HG02840 (cell line): ENCODE data around the gene XYLT1.

ENCODE experiments used
- ATAC-seq: cut with Tn5 transposase; IDR thresholded peaks from one replicate; pipeline ENCODE4 v1.9.1; 2021; ENCODE audit warnings: mild to moderate bottlenecking, moderate library complexity, moderate number of reproducible peaks; ENCODE audit not compliant: unreplicated experiment, low FRiP score

The XYLT1 gene

GRCh38 chr16:17173281-17173680 is 297.5 kb downstream of the XYLT1 start:
- no peak for ATAC-seq

DNA sequence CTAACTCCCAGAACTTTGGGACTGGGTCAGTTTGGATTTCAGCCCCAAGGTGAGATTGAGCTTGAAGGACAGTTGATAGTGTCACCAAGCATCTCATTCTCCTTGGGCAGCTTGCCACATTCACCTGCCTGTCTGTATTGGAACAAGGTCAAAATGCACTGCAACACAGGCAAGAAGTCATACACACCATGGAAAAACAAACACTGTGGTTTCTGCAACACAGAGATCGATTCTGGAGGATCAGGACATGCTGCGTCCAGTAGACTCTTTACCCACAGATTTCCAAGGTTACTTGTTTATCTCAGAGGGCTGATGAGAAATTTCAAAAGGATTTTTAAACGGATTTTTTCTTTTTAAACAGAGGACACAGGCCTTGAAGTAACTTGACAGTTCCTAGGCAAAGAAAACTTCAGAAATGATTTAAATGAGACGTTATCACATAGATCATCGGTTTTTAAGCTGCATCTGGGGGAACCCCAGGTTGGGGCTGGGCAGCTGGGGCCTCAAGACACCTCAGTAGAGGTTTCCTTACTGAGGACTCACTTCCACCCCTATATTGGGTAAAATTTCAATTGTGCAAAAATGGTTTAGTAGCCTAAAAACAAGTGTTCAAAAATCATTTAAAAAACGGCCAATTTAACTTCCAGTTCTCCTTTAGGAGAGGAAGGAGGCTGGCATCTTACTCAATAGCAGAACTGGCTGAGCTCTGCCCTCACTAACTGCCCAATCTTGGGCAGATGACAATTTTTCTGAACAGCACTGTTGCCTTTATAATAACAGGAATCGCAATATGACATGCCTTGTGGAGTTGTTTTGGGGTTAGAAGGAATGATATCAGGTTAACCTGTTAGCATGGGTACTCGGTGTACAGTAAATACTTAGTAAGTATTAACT is 299.3 kb downstream of the XYLT1 start:
- no peak for ATAC-seq

DNA sequence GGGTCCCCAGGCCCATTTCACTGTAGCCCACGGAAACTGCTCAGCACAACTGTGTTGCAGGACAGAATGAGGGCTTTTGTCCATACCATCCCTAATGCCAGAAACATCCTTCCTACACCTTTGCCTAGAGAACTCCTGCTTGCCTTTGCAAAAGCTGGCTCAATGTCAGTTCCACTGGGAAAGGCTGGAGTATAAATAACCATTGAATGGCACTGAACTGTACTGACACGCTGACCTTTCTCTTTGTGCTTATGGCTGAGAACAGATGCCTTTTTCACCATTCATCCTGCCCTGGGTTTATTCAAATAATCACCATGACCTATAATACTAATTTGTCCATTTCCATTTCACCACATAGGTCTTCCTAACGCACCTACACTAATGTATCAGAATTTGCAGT is 300.3 kb downstream of the XYLT1 start:
- no peak for ATAC-seq

GRCh38 chr16:17168181-17168580 is 302.6 kb downstream of the XYLT1 start:
- ATAC-seq, result no peak

DNA sequence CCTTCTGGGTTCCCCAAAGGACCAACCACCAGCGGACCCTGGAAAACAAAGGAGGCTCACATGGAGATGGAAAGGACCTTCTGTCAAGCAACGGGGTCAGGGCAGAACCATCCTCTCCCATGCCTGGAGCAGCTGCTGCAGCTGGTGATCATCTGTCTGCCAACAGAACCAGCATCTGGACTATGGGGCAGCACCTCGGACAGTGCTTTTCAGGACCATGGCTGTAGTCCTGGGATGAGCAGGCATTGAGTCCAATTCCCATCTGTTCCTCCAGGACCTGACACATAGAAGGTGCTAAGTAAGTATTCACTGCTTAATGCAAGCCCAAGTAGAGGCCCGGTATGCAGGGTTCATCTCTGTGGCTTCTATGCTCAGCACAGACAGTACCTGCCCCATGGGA is 304.7 kb downstream of the XYLT1 start:
- ATAC-seq, result no peak

DNA sequence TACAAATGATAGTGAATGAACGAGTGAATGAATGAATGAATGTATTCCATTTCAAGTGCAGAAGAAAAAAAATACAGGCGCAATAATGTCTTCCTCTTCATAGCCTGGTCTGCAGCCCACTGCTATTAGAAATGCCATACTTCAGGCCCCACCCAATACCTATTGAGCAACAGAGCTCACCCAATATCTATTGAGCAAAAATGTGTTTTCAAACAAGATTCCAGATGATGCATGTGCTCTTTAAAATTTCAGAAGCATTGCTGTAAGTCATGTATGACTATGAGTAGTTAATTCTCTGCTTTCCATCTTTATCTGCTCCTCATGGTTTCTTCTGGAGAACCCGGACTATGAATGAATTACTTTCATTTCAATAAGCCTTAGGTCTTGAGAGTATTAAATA is 308.2 kb downstream of the XYLT1 start:
- ATAC-seq, result no peak

DNA sequence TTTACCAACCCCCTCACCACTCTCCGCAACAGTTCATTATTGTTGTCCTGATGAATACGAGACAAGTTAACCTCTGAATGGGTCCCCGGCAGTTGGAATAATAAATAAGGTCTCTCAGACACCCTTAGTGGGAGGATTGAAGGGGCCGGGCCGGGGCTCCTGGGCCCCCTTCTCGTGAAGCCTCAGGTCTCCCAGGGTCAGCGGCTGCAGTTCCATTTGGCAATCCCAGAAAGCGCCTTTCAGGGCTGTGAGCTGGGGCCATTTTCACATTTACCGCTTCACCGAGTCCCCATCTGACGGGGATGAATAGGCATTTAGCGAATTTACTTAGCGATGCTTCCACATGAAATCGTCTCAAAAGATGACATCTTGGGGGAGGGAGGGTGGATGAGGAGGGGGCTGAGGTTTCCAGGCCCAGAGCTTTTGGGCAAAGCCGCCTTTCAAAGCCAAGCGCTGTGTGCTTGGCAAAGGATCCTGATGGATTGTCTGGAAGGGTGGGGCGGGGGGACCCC is 309.8 kb downstream of the XYLT1 start:
- ATAC-seq, result no peak

- no peak for ATAC-seq
Measured at GRCh38 chr16:17160285-17160853, 310.4 kb downstream of the XYLT1 start.

DNA sequence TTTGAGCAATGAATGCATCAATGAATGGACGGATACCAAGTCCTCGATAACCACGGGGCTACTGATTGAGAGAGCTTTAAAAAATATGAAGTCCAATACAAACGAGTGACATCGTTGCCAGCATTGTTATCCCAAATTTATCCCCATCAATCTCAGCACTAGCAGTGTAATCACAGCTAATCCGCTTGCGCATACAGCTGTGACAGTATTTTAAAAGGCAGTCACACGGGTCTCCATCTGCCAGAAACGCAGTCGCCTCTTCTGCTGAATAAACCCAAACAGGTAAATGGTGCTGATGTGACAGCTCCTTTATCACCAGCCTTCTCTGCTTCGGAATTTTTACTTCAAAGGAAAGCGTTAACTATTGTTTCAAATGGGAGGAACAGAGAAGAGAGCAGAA is 311.1 kb downstream of the XYLT1 start:
- no peak for ATAC-seq

- ATAC-seq, result no peak
Measured at GRCh38 chr16:17155936-17156335, 314.8 kb downstream of the XYLT1 start.

- no peak for ATAC-seq
Measured at GRCh38 chr16:17155485-17155884, 315.3 kb downstream of the XYLT1 start.

GRCh38 chr16:17154981-17155380 is 315.8 kb downstream of the XYLT1 start:
- ATAC-seq, result no peak

- ATAC-seq, result no peak
Measured at GRCh38 chr16:17152311-17152710, 318.4 kb downstream of the XYLT1 start.

GRCh38 chr16:17151335-17151734 is 319.4 kb downstream of the XYLT1 start:
- no peak for ATAC-seq

DNA sequence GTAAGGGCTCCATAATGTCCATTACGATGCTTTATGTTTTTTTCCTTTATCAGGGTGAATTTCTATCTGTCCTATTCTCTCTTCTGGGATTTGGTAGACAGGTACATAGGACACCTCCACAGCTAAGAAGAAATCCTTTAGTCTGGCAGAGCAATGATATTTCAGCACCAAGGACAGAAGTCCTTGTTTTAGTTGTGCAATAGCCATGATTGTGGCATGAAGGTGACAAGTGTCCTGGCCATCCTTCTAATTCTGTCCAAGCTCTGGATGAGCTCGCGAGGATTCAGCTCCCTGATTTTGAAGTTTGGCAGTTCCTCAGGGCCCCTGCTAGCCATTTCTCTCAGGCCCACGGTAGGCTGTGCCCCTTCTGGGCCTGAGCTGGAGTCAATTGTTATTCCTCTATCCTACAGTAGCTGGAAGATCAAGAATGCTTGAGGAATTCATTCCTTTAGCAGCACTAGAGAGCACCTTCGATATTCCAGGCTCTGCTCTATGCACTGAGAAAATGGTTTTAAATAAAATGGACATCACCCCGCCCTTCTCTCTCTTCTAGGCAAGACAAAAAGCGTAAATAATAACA is 320.8 kb downstream of the XYLT1 start:
- no peak for ATAC-seq

DNA sequence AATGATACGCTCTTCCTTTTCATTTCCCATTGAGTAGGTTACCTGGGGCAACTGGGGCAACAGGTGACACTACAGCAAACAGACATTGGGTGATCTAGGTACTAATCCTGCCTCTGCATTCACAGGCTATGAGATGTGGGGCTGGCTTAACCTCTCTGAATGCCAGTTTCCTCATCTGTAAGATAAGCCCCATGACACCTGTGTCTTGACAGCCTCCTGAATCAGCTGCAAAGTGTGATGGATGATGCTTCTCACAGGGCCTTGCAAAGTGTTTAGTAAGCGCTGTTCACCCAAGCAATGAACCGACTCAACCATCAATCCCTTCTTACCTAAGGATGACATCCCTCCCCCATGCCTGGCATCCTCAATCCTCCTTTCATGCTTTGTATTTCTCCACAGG is 322.8 kb downstream of the XYLT1 start:
- no peak for ATAC-seq

- ATAC-seq, result no peak
Measured at GRCh38 chr16:17145029-17145428, 325.7 kb downstream of the XYLT1 start.

DNA sequence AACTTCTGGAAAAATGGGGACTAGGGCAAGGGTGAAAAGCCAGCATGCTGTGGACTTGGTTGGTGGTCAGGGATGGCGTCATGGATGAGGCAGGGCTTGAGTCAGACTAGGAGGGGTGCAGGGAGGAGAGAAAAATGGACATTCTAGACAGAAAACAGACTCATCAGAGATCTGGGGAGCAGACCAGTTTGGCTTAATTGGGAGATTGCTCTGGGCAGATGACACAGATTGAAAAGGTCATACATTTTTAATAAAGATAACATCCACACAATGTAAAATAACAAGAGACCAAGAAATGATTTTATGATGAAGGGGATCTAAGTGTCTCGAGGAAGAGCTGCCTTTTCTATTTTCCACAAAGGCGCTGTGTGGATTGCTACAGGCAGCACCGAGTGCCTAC is 326.3 kb downstream of the XYLT1 start:
- no peak for ATAC-seq

DNA sequence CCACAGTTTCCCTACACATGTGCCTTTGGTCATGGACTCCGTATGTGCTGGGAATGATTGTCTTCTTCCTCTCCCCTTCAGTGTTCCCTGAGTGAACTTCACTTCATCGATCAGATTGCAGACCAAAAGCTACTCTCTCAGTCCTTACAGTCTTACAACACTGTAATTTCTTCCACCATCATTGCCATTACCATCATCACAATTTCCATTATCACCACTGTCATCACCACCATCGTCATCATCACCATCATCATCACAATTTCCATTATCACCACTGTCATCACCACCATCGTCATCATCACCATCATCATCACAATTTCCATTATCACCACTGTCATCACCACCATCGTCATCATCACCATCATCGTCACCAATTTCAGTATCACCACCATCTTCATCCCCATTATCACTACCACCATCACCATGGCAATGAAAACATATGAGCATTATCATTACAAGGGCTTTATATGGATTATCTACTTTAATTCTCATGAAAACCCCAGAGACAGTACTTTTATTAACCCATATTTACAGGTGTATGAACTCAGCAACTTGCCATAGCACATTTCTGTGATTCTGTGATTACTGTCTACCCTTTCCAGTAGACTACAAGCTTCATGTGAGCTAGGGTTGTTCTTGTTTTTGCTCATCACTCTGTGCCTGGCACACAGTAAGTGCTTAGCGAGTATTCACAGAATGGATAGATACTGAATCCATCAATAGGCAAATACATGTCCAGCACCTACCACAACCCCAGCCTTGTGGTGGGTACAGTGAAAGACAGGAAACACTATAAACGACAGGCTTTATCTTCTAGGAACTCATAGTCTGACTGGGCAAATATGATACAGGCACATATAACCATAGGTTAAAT is 327.0 kb downstream of the XYLT1 start:
- ATAC-seq, result no peak

- no peak for ATAC-seq
Measured at GRCh38 chr16:17138801-17139200, 332.0 kb downstream of the XYLT1 start.

DNA sequence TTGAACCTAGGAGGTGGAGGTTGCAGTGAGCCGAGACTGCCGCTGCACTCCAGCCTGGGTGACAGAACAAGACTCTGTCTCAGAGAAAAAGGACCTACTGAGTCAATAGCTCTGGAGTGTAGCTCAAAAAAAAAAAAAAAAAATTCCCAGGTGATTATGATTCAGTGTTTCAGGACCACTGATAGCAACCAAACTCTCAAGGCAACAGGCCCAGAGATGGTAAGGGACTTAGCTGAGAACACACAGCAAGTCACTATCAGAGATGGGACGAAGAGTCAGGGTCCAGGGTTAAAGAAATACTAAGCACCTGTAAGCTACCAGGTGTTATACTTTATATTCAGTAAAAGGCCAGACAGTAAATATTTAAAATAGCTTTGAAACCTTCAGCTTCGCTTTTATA is 335.3 kb downstream of the XYLT1 start:
- ATAC-seq, result no peak
